Sciatic nerve (tissue), 2 donors: Measurements from ENCODE around the gene STAT1. TPM values are rescaled to one million over a fixed set of nuclear protein-coding genes. Genes with fewer than 3 reads are reported as not detected.

ENCODE experiments used
- ATAC-seq: fragments of 200-7000 bp; cut with Tn5 transposase; one replicate; pipeline ENCODE4 v1.9.1; 2020; ENCODE audit warnings: mild to moderate bottlenecking, moderate library complexity
- DNase-seq: peaks from one replicate; pipeline ENCODE4 v3.0.0-alpha.2; 2020; ENCODE audit warnings: low spot score
- intact Hi-C: fragments of 100-400 bp; cut with DNase I; formaldehyde crosslinking; loops from one replicate; pipeline ENCODE4 v1.14.2; 2022
- total RNA-seq: library from RNA; stranded (reverse); fragmentation: NEBNext Ultra II Directional; extraction: Animal tissue kit (Norgen Biotek cat#: 25700); gene quantifications from one replicate; pipeline ENCODE4 v1.2.1, GENCODE V29; 2021
- donor health status: DM: no; HTN: no; CAD: no.
- donor health status: DM: no; HTN: no; CAD: no.

STAT1 gene
- total RNA-seq, 1 donor from 2014 or later: 54.5 TPM

- intact Hi-C loops: no loop called here
- ATAC-seq: no peak
- no peak for DNase-seq
Observed at GRCh38 chr2:191036363-191036762, 22.4 kb upstream of the STAT1 start.

GRCh38 chr2:191032588-191033429 is 18.8 kb upstream of the STAT1 start:
- ATAC-seq (peak; percentile 55), DNase-seq (no peak)
- intact Hi-C loops: no loop called here

GRCh38 chr2:191031256-191031655 is 17.3 kb upstream of the STAT1 start:
- ATAC-seq (no peak), DNase-seq (no peak)
- intact Hi-C loops: no loop called here

GRCh38 chr2:191030521-191031154 is 16.7 kb upstream of the STAT1 start:
- peak; percentile 47 for ATAC-seq
- DNase-seq: no peak
- intact Hi-C loops: no loop called here

GRCh38 chr2:191029280-191029950 is 15.4 kb upstream of the STAT1 start:
- DNase-seq (no peak), ATAC-seq (no peak)
- intact Hi-C loops: no loop called here

- ATAC-seq (no peak), DNase-seq (no peak)
- intact Hi-C loops: no loop called here
Observed at GRCh38 chr2:191026377-191026776, 12.4 kb upstream of the STAT1 start.

GRCh38 chr2:191025135-191025534 is 11.2 kb upstream of the STAT1 start:
- intact Hi-C loops: no loop called here
- DNase-seq: no peak
- no peak for ATAC-seq

- DNase-seq: no peak
- intact Hi-C loops: no loop called here
- no peak for ATAC-seq
Observed at GRCh38 chr2:191023235-191023679, 9.3 kb upstream of the STAT1 start.

GRCh38 chr2:191020742-191021381 is 6.9 kb upstream of the STAT1 start:
- no peak for DNase-seq
- intact Hi-C loops: no loop called here
- ATAC-seq: peak; percentile 46

GRCh38 chr2:191020221-191020741 is 6.3 kb upstream of the STAT1 start:
- peak; percentile 99 for ATAC-seq
- DNase-seq: peak; percentile 95
- intact Hi-C loops: no loop called here

GRCh38 chr2:191019376-191019775 is 5.4 kb upstream of the STAT1 start:
- intact Hi-C loops: no loop called here
- DNase-seq: no peak
- ATAC-seq: no peak

- no peak for ATAC-seq
- intact Hi-C loops: no loop called here
- no peak for DNase-seq
Observed at GRCh38 chr2:191018643-191019119, 4.7 kb upstream of the STAT1 start.

- DNase-seq: no peak
- intact Hi-C loops: no loop called here
- no peak for ATAC-seq
Observed at GRCh38 chr2:191018048-191018447, 4.1 kb upstream of the STAT1 start.

GRCh38 chr2:191015831-191016230 is 1.9 kb upstream of the STAT1 start:
- intact Hi-C loops: no loop called here
- DNase-seq: no peak
- ATAC-seq: no peak

GRCh38 chr2:191015239-191015638 is 1.3 kb upstream of the STAT1 start:
- ATAC-seq: no peak
- intact Hi-C loops: no loop called here
- no peak for DNase-seq

GRCh38 chr2:191014653-191015020 is 666 bp upstream of the STAT1 start:
- DNase-seq (no peak), ATAC-seq (no peak)
- intact Hi-C loops: no loop called here

- no peak for DNase-seq
- intact Hi-C loops: no loop called here
- ATAC-seq: no peak
Observed at GRCh38 chr2:191013682-191013931, 364 bp downstream of the STAT1 start.

GRCh38 chr2:191012845-191013681 is 908 bp downstream of the STAT1 start:
- DNase-seq: no peak
- peak; percentile 4 for ATAC-seq
- intact Hi-C loops: no loop called here

GRCh38 chr2:191012346-191012745 is 1.6 kb downstream of the STAT1 start:
- DNase-seq: no peak
- intact Hi-C loops: no loop called here
- no peak for ATAC-seq
